Measurements from ENCODE around the gene KIF26B. TPM values are rescaled to one million over a fixed set of nuclear protein-coding genes. Genes with fewer than 3 reads are reported as not detected.

Gene KIF26B
- total RNA-seq, 1 donor from 2014 or later: 3.5 TPM

DNA sequence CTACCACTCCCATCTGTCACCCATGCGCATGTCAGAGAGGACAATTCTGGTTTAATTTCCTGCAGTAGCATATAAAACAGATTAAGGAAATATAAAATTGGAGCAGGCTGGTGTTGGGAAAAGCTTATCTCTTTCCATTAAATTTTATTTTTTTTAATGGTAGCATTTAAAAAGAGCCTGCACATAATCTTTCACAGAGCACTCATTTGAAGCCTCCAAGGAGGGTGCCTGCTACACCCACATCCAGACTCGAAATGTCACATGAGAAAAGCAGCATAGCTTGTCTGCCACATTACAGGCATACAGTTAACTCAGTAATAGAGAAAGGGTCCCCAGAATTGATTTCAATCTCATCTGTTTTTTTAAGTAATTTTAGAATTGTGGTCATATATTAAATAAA is 599.0 kb downstream of the KIF26B start:
- TF ChIP-seq, protein P1, sequence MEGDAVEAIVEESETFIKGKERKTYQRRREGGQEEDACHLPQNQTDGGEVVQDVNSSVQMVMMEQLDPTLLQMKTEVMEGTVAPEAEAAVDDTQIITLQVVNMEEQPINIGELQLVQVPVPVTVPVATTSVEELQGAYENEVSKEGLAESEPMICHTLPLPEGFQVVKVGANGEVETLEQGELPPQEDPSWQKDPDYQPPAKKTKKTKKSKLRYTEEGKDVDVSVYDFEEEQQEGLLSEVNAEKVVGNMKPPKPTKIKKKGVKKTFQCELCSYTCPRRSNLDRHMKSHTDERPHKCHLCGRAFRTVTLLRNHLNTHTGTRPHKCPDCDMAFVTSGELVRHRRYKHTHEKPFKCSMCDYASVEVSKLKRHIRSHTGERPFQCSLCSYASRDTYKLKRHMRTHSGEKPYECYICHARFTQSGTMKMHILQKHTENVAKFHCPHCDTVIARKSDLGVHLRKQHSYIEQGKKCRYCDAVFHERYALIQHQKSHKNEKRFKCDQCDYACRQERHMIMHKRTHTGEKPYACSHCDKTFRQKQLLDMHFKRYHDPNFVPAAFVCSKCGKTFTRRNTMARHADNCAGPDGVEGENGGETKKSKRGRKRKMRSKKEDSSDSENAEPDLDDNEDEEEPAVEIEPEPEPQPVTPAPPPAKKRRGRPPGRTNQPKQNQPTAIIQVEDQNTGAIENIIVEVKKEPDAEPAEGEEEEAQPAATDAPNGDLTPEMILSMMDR (IDR thresholded peaks at IDR 0.05; ENCODE audit: borderline replicate concordance): no peak
- H3K9me3 ChIP-seq (replicated peaks): peaks cover 39% of the 10 kb centered on the region
- DNase-seq: no peak
- intact Hi-C loops (cut with micrococcal nuclease): no loop called here
- H3K27me3 ChIP-seq (ENCODE audit: low read depth): no peaks in the 10 kb centered on the region
- no peak overlapping the region for H3K4me3 ChIP-seq
- H3K27ac ChIP-seq (replicated peaks): no peak overlapping the region
- peaks cover 16% of the 10 kb centered on the region for H3K36me3 ChIP-seq
- no peaks in the 10 kb centered on the region for H3K4me1 ChIP-seq

DNA sequence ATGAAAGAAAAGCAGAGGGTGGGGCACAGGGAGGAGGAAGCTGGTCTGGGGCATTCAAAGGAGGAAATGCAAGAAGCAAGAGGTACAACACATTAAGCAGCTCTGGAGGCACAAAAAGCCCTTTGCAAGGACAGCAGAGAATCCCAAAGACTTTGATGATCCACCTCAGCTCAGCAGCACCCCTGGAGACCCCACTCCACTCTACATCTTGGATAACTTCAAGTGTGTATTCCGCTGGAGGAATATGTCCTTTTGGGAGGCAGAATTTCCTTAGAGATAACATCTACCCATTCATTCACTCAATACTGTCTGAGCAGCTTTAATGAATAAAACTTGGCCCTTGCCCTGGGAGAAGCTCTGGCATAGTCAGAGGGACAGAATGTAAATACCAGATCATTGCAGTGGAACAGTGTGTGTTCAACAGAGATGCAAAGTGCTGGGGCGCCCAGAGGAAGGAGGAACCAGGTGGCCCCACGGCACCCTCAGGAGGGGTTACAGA is 599.7 kb downstream of the KIF26B start:
- DNase-seq: no peak
- Histone ChIP-seq H3K27ac (replicated peaks) (no peak overlapping the region), H3K27me3 (ENCODE audit: low read depth) (no peaks in the 10 kb centered on the region), H3K4me1 (no peaks in the 10 kb centered on the region), H3K4me3 (no peak overlapping the region), H3K36me3 (peaks cover 14% of the 10 kb centered on the region), H3K9me3 (replicated peaks) (peaks cover 39% of the 10 kb centered on the region)
- TF ChIP-seq, protein P1 (IDR thresholded peaks at IDR 0.05; ENCODE audit: borderline replicate concordance): no peak
- intact Hi-C loops (cut with micrococcal nuclease): no loop called here
